Loucy (cell line): Measurements from ENCODE around the gene SUGP2.

Source experiments
- EZH2phosphoT487 ChIP-seq: fragments of 200-600 bp; IDR thresholded peaks from 2 replicates; pipeline ENCODE4 v1.6.1; 2018; ENCODE audit warnings: antibody characterized with exemption, mild to moderate bottlenecking, moderate library complexity, borderline replicate concordance
- TF ChIP-seq, protein P1 (sequence below): fragments of 200-600 bp; sonication (generic); conservative IDR thresholded peaks from 2 replicates; pipeline ENCODE4 v1.5.1; 2014; ENCODE audit warnings: mild to moderate bottlenecking, antibody characterized with exemption, low read length

DNA sequence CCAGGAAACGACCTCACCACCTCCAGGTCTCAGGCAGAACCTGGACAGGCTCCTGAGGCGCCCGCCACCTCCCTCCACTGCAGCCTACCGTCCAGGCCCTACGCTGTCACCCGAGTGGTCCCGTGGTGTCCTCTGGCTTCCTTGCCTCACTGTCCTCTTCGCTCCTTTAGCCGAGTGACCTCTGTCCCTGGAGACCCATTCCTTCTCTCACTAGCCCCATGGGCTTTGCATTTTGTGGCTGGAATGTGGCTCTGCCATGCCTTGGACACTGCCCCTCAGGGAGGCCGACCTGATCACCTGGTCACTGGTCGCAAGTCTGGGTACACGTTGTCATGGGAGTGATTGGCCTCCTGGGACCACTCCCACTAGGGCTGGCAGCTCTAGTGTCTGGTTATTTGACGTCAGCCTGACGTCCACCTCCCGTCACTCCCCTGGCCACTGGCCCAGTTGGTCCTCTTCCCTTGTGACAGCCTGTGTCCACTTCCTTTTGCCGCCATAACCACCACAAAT lies 48.4 kb upstream of the SUGP2 start:
- TF ChIP-seq, protein P1, sequence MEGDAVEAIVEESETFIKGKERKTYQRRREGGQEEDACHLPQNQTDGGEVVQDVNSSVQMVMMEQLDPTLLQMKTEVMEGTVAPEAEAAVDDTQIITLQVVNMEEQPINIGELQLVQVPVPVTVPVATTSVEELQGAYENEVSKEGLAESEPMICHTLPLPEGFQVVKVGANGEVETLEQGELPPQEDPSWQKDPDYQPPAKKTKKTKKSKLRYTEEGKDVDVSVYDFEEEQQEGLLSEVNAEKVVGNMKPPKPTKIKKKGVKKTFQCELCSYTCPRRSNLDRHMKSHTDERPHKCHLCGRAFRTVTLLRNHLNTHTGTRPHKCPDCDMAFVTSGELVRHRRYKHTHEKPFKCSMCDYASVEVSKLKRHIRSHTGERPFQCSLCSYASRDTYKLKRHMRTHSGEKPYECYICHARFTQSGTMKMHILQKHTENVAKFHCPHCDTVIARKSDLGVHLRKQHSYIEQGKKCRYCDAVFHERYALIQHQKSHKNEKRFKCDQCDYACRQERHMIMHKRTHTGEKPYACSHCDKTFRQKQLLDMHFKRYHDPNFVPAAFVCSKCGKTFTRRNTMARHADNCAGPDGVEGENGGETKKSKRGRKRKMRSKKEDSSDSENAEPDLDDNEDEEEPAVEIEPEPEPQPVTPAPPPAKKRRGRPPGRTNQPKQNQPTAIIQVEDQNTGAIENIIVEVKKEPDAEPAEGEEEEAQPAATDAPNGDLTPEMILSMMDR, result no peak
- TF ChIP-seq EZH2phosphoT487, result no peak
